ENCODE results near the gene SEPTIN2.

SEPTIN2 gene

GRCh38 chr2:241329669-241330615, 14.2 kb downstream of the SEPTIN2 start:
- peaks cover 39% of the 10 kb centered on the region for H4K20me1 ChIP-seq (ENCODE audit: insufficient read depth, low read length)
- H3K4me3 ChIP-seq (ENCODE audit: low read depth in 1 of 2, low read length in 2 of 2), result no peak overlapping the region
- no peak overlapping the region for H3K9ac ChIP-seq (ENCODE audit: low read depth, low read length)
- H2AFZ ChIP-seq (ENCODE audit: low read depth, low read length), result no peak overlapping the region
- no peaks in the 10 kb centered on the region for H3K27me3 ChIP-seq (ENCODE audit: insufficient read depth, low read length, poor library complexity)
- no peaks in the 10 kb centered on the region for H3K9me3 ChIP-seq (ENCODE audit: insufficient read depth, low read length, severe bottlenecking)
- no peak for ATAC-seq (ENCODE audit: insufficient read depth, low read depth)
- no peak for TF ChIP-seq CTCF (IDR thresholded peaks at IDR 0.05; ENCODE audit: borderline replicate concordance, extremely low read depth, low read length, poor library complexity, severe bottlenecking)
- TF ChIP-seq EZH2 (IDR thresholded peaks at IDR 0.05; ENCODE audit: borderline replicate concordance, low read depth, low read length, severe bottlenecking), result no peak
- peaks cover 82% of the 10 kb centered on the region for H3K36me3 ChIP-seq (ENCODE audit: insufficient read depth, low read length)
- no peak for DNase-seq
- no peaks in the 10 kb centered on the region; the same call in 1 of the 2 replicates for H3K4me1 ChIP-seq (ENCODE audit: insufficient read depth, low read length)
- H3K27ac ChIP-seq (ENCODE audit: low read length), result no peak overlapping the region
- no peak overlapping the region for H3K4me2 ChIP-seq (ENCODE audit: insufficient read depth, low read length)
- peaks cover 81% of the 10 kb centered on the region for H3K79me2 ChIP-seq (ENCODE audit: insufficient read depth, low read length)

GRCh38 chr2:241330616-241330981, 14.9 kb downstream of the SEPTIN2 start:
- ATAC-seq (ENCODE audit: insufficient read depth, low read depth), result no peak
- peaks cover 75% of the 10 kb centered on the region for H3K79me2 ChIP-seq (ENCODE audit: insufficient read depth, low read length)
- H3K36me3 ChIP-seq (ENCODE audit: insufficient read depth, low read length), result peaks cover 82% of the 10 kb centered on the region

GRCh38 chr2:241334813-241335212, 19.1 kb downstream of the SEPTIN2 start:
- H3K4me3 ChIP-seq (ENCODE audit: low read depth in 1 of 2, low read length in 2 of 2), result no peak overlapping the region
- no peak overlapping the region for H2AFZ ChIP-seq (ENCODE audit: low read depth, low read length)
- H3K27ac ChIP-seq (ENCODE audit: low read length), result no peak overlapping the region
- TF ChIP-seq CTCF (IDR thresholded peaks at IDR 0.05; ENCODE audit: borderline replicate concordance, extremely low read depth, low read length, poor library complexity, severe bottlenecking), result no peak
- TF ChIP-seq EZH2 (IDR thresholded peaks at IDR 0.05; ENCODE audit: borderline replicate concordance, low read depth, low read length, severe bottlenecking), result no peak
- no peaks in the 10 kb centered on the region for H3K4me1 ChIP-seq (ENCODE audit: insufficient read depth, low read length)
- no peak overlapping the region for H3K9ac ChIP-seq (ENCODE audit: low read depth, low read length)
- no peak overlapping the region for H3K4me2 ChIP-seq (ENCODE audit: insufficient read depth, low read length)
- peaks cover 19% of the 10 kb centered on the region for H4K20me1 ChIP-seq (ENCODE audit: insufficient read depth, low read length)
- no peaks in the 10 kb centered on the region for H3K9me3 ChIP-seq (ENCODE audit: insufficient read depth, low read length, severe bottlenecking)
- ATAC-seq (ENCODE audit: insufficient read depth, low read depth) (no peak), DNase-seq (no peak)
- H3K27me3 ChIP-seq (ENCODE audit: insufficient read depth, low read length, poor library complexity), result no peaks in the 10 kb centered on the region
- H3K79me2 ChIP-seq (ENCODE audit: insufficient read depth, low read length), result peaks cover 45% of the 10 kb centered on the region
- peaks cover 82% of the 10 kb centered on the region for H3K36me3 ChIP-seq (ENCODE audit: insufficient read depth, low read length)

More at GRCh38 chr2:241330616-241330981, 14.9 kb downstream of the SEPTIN2 start:
- Histone ChIP-seq H4K20me1 (ENCODE audit: insufficient read depth, low read length) (peaks cover 33% of the 10 kb centered on the region), H2AFZ (ENCODE audit: low read depth, low read length) (no peak overlapping the region), H3K9ac (ENCODE audit: low read depth, low read length) (no peak overlapping the region), H3K4me2 (ENCODE audit: insufficient read depth, low read length) (no peak overlapping the region), H3K27me3 (ENCODE audit: insufficient read depth, low read length, poor library complexity) (no peaks in the 10 kb centered on the region), H3K9me3 (ENCODE audit: insufficient read depth, low read length, severe bottlenecking) (no peaks in the 10 kb centered on the region), H3K27ac (ENCODE audit: low read length) (no peak overlapping the region), H3K4me3 (ENCODE audit: low read depth in 1 of 2, low read length in 2 of 2) (no peak overlapping the region), H3K4me1 (ENCODE audit: insufficient read depth, low read length) (no peaks in the 10 kb centered on the region)
- TF ChIP-seq EZH2 (IDR thresholded peaks at IDR 0.05; ENCODE audit: borderline replicate concordance, low read depth, low read length, severe bottlenecking), result no peak
- TF ChIP-seq CTCF (IDR thresholded peaks at IDR 0.05; ENCODE audit: borderline replicate concordance, extremely low read depth, low read length, poor library complexity, severe bottlenecking), result no peak
- DNase-seq, result no peak
